ENCODE data around the gene MOXD1.

The MOXD1 gene

GRCh38 chr6:132399376-132400074, 1.8 kb downstream of the MOXD1 start:
- peak; percentile 73 for DNase-seq (ENCODE audit: low read depth, low spot score)

GRCh38 chr6:132395015-132395597, 6.2 kb downstream of the MOXD1 start:
- DNase-seq (ENCODE audit: low read depth, low spot score) = no peak

- DNase-seq (ENCODE audit: low read depth, low spot score) = peak; percentile 30
Observed at GRCh38 chr6:132392792-132393191, 8.5 kb downstream of the MOXD1 start.

GRCh38 chr6:132392270-132392646, 9.0 kb downstream of the MOXD1 start:
- DNase-seq (ENCODE audit: low read depth, low spot score) = no peak

- peak; percentile 75 for DNase-seq (ENCODE audit: low read depth, low spot score)
Observed at GRCh38 chr6:132391391-132392269, 9.6 kb downstream of the MOXD1 start.

- no peak for DNase-seq (ENCODE audit: low read depth, low spot score)
Observed at GRCh38 chr6:132390451-132390850, 10.8 kb downstream of the MOXD1 start.

GRCh38 chr6:132390017-132390416, 11.3 kb downstream of the MOXD1 start:
- no peak for DNase-seq (ENCODE audit: low read depth, low spot score)

GRCh38 chr6:132388291-132388690, 13.0 kb downstream of the MOXD1 start:
- DNase-seq (ENCODE audit: low read depth, low spot score) = peak; percentile 21

- DNase-seq (ENCODE audit: low read depth, low spot score) = no peak
Observed at GRCh38 chr6:132382630-132383175, 18.6 kb downstream of the MOXD1 start.

- DNase-seq (ENCODE audit: low read depth, low spot score) = no peak
Observed at GRCh38 chr6:132381381-132381780, 19.9 kb downstream of the MOXD1 start.

- no peak for DNase-seq (ENCODE audit: low read depth, low spot score)
Observed at GRCh38 chr6:132380358-132381029, 20.8 kb downstream of the MOXD1 start.

- peak; percentile 56 for DNase-seq (ENCODE audit: low read depth, low spot score)
Observed at GRCh38 chr6:132369526-132369925, 31.7 kb downstream of the MOXD1 start.

- DNase-seq (ENCODE audit: low read depth, low spot score) = no peak
Observed at GRCh38 chr6:132368916-132369481, 32.3 kb downstream of the MOXD1 start.

GRCh38 chr6:132365281-132365907, 35.9 kb downstream of the MOXD1 start:
- peak; percentile 87 for DNase-seq (ENCODE audit: low read depth, low spot score)

GRCh38 chr6:132364306-132365074, 36.8 kb downstream of the MOXD1 start:
- no peak for DNase-seq (ENCODE audit: low read depth, low spot score)

GRCh38 chr6:132362442-132363185, 38.7 kb downstream of the MOXD1 start:
- no peak for DNase-seq (ENCODE audit: low read depth, low spot score)

GRCh38 chr6:132361101-132361500, 40.2 kb downstream of the MOXD1 start:
- DNase-seq (ENCODE audit: low read depth, low spot score) = no peak

- DNase-seq (ENCODE audit: low read depth, low spot score) = no peak
Observed at GRCh38 chr6:132359886-132360285, 41.4 kb downstream of the MOXD1 start.

- no peak for DNase-seq (ENCODE audit: low read depth, low spot score)
Observed at GRCh38 chr6:132357120-132357519, 44.2 kb downstream of the MOXD1 start.

Measured in astrocyte of the hippocampus (primary cell).